NOMO-1 (cell line): ENCODE data around the gene KASH5.
A peak's percentile ranks its signal among the peaks of the same experiment; 100 is the strongest.
"Not testable (repeated sequence)": the region's sequence is repeated elsewhere in the genome, so short reads cannot be mapped to it uniquely, and the experiment has no call there.

ENCODE experiments used
- DNase-seq, 2 experiments: peaks; one replicate each; lab custom pipeline; 2025; ENCODE audit not compliant: unreplicated experiment in 2 of 2; lab: John Stamatoyannopoulos, UW

Gene KASH5

DNA sequence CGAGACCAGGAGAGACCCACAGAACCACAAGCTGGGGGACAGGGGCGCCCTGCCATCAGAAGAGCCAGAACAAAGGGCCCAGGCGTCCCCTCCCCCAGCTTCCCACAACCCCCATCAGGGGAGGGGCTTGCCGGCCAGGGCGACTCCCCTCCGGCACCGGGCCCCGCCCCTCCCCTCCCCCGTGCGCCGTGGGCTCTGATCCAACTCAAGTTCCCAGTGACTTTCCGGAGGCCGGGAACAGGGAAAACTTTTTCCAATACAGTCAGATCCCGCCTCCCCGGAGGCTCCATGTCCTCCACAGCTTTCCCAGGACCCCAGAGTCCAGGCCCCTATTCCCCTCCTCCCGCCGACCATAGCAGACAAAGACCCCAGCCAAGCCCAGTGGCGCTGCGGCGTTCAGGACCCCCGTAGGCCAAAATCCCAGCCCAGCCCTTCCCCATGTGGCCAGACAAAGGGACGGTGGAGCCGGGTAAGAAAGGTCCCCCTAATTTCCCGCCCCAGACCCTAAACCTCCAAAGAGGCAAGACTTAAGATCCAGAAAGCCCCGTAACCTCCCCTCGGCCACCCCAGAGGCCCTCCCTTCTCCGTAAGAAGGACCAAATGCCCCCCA is 26.5 kb upstream of the KASH5 start:
- DNase-seq = no peak

DNA sequence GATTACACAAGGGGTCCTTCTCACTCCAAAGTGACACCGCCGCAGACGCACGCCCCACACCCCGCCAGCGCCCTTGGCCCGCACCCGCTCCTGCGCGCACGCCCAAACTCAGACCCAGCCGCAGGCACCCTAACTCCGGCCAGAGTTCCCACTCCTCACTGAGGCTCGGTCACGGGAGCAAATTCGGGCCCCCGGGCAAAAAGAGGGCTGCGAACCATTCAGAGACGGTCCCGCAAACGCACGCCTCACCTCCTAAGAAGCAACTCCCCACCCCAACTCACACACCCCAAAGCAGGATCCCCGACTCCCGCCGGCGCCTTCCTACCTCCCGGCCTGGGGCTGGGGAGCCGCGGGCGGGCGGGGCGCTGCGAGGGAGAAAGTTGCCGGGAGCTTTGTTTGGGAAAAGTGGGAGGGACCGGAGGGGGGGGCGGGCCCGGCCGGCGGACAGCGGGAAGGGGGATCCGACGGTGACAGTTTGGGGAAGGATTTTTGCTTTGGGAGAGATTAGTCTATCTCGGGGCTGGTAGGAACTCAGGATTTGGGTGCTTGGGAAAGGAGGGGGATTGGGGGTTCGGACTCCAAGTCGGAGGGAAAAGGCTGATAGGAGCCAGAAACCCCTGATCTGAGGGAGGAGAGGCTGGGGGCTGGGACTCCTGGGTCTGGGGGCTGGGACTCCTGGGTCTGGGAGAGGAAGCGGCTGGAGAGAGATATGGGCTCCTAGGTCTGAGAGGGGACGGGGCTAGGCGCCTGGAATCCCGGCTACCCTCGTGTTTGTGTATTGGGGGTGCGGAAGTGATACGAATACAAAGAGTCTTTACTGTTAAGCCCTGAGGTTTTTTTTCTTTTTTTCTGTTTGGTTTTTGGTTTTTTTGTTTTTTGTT is 25.8 kb upstream of the KASH5 start, which contains the start of gene TEAD2:
Gene TEAD2, minus strand, starts transcription at position 369 of the 881 bp plus-strand sequence. CDS start 2,341 bp downstream, outside the sequence.
- DNase-seq = no peak

DNA sequence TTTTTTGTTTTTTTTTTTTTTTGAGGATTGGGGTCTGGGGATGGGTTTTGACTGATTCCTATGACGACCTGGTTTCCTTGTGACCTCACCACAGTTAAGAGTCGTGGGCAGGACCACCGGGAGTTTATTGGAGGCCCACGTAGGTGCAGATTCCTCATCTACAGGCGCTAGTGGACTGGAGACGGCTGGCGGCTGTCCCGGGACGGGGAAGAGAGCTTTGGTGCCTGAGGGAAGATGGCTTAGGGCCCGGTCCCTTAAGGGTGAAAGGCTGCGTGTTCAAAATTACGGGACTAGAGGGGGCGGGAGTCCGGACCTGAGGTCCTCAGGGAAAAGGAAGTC is 25.2 kb upstream of the KASH5 start:
- no peak for DNase-seq

DNA sequence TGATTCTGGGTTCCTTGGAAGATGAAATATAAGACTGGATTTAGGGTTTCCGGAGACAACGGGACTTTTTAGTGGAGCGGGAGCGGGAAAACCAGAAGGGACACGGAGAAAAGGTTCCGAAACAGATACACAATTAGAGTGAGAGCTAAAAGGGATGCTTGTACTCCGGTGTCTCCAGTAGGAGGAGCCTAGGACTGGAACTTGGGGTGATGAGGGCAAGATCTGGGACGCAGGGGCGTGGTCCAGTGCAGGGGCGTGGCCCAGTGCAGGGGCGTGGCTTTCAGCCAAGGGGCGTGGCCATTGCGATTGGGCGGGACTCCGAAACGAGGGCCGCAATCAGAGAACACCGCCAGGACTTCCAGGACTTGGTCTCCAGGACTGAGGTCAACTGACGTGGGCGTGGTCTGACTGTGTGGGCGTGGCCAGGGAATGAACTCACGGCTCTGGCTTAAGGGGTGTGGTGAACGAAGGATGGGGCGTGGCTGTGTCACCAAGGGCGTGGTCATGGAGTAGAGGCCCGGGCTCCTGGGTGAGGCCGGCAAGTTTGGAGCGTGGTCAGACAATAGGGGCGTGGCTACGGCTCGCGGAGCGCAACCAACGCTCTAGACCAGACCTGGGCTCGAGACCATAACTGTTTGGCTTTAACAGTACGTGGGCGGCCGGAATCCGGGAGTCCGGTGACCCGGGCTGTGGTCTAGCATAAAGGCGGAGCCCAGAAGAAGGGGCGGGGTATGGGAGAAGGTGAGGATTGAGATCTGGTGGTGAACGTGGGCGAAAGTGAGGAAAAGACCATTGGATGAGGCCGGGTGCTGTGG is 24.6 kb upstream of the KASH5 start, which contains the start of gene DKKL1:
Gene DKKL1, plus strand, starts transcription at position 610 of the 815 bp plus-strand sequence. Its CDS starts 122 bp downstream, at position 732.
- peak; percentile 92 to 93 for DNase-seq

DNA sequence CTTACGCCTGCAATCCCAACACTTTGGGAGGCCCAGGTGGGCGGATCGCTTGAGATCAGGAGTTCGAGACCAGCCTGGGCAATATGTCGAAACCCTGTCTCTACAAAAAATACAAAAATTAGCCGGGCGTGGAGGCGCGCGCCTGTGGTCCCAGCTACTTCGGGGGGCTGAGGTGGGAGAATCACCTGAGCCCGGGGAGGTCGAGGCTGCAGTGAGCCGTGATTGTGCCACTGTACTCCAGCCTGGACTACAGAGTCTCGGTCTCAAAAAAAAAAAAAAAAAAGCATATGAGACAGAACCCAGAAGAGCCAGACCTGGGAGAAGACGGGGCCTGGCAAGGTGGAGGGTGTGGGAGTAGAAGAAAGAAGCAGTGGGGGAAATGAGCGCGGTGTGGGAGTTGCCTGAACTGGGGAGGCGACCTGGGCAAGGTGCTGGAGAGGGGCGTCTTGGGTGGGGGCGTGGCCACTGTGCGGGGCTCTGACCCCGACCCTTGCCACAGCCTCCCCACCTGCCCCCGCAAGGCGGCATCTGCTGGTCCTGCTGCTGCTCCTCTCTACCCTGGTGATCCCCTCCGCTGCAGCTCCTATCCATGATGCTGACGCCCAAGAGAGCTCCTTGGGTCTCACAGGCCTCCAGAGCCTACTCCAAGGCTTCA is 23.8 kb upstream of the KASH5 start:
- no peak for DNase-seq

DNA sequence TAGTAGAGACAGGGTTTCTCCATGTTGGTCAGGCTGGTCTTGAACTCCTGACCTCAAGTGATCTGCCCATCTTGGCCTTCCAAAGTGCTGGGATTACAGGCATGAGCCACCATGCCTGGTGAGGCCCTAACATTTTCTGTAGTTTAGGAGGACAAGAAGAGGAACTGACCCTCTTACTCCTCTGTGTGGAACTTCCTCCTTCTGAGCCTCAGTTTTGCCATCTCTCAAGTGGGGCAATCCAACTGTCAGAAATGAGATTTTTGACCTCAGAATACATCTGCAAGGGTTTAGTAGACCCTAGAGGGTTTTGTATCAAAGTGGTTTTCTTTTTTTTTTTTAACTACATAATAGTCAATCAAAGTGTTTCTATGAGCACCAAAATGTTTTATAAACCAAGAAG is 21.9 kb upstream of the KASH5 start:
- DNase-seq = no peak

DNA sequence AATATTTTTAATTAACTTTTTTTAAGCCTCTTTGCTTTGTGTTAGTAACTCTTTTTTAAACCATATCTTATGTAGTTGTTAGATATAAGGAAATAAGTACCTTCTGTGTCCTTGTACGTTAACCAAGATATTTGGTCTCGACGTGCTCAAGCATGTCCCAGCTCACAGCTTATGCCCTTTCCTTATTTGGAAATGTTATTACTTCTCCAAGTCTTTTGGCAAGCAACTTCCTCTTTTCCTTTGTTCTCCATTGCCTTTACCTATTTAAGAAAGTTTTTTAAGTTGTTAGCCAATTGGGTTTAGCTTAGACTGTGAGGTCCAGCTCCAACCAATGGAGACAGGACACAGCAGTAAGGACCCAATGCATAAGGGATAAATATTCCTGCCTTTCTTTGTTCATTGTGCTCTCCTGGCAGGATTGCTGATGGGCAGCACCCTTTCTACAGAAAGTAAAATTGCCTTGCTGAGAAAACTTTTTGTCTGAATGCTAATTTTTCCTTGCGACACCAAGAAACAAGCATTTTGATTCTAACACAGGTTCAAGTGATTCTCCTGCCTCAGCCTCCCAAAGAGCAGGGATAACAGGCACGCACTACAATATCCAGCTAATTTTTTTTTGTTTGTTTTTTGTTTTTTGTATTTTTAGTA is 19.2 kb upstream of the KASH5 start:
- peak in 1 of 2 experiments; percentile 35 for DNase-seq

DNA sequence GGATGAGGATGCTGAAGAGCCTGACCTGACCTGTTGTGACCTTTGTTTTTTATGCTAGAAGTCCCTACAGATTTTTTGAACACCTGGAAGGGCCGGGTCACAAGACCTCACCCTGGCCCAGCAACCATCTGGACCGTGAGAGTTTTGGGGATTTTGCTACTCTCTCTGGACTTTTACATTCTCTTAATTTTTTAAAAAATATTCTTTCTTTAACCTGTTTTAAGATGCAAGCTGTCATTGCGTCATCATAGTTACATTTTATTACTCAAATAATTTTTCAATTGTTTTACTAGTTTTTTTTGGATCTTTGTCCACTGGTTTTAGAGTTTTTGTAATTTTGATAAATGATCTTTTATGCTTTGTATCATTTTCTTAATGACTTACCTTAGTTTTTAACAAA is 16.9 kb upstream of the KASH5 start:
- DNase-seq = no peak

DNA sequence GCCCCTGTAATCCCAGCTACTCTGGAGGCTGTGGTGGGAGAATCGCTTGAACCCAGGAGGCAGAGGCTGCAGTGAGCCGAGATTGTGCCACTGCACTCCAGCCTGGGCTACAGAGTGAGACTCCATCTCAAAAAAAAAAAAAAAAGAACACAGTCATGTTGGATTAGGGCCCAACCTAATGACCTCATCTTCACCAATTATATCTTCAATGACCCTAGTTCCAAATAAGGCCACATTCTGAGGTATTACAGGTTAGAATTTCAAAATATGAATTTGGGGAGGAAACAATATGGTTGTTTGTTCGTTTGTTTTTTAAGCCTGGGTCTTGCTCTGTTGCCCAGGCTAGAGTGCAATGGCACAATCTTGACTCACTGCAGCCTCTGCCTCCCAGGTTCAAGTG is 14.9 kb upstream of the KASH5 start:
- DNase-seq = not testable (repeated sequence)

DNA sequence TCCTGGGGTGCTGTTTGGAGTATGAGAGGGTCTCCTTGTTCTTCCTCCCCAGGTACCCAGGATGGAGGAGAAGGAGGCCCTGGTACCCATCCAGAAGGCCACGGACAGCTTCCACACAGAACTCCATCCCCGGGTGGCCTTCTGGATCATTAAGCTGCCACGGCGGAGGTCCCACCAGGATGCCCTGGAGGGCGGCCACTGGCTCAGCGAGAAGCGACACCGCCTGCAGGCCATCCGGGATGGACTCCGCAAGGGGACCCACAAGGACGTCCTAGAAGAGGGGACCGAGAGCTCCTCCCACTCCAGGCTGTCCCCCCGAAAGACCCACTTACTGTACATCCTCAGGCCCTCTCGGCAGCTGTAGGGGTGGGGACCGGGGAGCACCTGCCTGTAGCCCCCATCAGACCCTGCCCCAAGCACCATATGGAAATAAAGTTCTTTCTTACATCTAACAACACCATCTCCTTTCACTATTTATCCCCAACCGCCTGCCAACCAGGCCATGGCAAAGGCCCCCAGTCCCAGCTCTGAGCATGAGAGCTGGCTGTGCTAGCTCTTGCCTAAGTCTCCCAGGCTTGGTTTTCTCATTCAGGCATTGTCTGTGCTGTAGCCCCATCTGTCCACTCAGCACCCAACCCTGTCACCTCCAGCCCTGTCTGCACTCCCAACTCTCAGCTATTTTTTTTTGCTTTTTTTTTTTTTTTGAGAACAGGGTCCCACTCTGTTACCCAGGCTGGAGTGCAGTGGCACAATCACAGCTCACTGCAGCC is 13.2 kb upstream of the KASH5 start:
- DNase-seq = no peak

DNA sequence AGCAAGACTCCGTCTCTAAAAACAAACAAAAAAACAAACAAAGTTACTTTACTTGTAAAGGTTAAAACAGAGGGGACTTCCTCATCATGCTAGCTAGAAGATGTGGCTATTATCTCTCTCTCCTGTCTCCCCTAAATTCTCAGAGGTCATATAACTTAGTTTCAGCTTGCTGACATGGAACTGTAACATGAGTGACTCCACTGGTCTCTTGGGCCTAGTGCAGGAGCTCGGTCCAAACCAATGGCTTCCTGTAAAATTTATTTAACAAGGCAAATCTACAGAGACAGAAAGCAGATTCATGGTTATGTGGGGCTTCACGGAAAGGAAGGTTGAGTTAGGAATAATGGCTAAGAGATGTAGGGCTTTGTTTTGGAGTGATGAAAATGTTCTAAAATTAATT is 9.5 kb upstream of the KASH5 start:
- no peak for DNase-seq

DNA sequence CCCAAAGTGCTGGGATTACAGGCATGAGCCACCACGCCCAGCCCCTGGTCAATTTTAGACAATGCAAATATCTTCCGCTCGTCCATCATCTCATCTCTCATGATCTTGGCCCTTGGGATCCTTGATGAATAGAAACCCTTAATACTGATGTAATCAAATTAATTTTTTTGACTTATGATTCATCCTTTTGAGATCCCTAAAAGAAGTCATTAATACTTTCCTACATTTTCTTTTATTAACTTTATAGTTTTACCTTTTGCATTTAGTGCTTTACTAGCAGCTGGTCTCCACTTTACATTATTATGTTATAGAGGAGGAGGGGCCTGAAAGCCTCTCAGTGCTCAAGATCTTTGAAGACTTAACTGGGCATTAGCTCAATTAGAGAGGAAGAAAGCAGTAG is 7.7 kb upstream of the KASH5 start:
- DNase-seq = no peak

DNA sequence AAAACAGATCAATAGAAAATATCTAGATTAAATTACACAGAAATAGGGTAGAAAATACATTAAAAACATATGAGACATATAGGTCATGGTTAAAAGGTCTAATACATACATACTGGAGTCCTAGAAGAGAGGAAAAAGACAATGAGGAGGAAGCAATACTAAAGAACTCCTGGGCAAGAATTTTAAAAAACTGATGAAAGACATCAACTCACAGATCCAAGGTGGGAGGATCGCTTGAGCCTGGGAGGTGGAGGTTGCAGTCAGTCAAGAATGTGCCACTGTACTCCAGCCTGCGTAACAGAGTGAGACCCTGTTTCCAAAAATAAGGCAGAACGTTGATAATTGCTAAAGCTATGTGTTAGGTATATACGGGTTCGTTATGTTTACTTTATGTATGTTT is 5.4 kb upstream of the KASH5 start:
- no peak for DNase-seq

DNA sequence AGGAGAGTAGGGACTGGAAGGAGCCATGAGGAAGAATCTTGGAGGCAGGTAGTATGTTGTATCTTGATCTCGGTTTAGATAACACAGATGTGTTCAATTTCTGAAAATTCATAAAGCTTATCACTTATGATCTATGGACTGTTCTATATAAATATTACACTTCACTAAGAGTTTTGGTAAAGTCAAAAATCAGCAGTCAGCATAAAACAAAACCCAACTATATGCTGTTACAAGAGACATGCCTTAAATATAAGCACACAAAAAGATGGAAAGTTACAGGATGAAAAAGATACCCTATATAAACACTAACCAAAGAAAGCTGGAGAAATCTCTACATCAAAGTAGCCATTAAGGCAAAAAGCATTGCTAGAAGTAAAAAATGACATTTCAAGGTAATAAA is 4.5 kb upstream of the KASH5 start:
- no peak for DNase-seq

DNA sequence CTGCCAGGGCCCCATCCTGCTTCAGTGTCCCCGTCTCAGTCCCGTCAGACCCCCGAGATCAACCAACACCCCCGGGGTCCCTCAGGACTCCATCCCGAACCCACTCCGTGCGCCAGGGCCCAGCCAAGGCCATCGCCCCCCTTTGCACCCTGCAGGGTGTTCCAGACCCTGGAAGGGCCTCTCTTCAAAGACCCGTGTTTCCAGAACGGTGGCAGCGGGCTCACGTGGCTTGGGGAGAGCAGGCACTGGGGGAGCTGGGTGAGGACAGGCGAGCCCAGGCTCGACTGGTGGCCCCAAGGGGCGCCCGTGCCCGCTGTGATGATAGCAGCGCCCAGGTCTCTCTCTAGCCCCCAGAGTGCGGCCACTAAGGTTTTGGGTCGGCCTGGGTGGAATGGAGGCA is 1.4 kb downstream of the KASH5 start:
- DNase-seq = no peak

DNA sequence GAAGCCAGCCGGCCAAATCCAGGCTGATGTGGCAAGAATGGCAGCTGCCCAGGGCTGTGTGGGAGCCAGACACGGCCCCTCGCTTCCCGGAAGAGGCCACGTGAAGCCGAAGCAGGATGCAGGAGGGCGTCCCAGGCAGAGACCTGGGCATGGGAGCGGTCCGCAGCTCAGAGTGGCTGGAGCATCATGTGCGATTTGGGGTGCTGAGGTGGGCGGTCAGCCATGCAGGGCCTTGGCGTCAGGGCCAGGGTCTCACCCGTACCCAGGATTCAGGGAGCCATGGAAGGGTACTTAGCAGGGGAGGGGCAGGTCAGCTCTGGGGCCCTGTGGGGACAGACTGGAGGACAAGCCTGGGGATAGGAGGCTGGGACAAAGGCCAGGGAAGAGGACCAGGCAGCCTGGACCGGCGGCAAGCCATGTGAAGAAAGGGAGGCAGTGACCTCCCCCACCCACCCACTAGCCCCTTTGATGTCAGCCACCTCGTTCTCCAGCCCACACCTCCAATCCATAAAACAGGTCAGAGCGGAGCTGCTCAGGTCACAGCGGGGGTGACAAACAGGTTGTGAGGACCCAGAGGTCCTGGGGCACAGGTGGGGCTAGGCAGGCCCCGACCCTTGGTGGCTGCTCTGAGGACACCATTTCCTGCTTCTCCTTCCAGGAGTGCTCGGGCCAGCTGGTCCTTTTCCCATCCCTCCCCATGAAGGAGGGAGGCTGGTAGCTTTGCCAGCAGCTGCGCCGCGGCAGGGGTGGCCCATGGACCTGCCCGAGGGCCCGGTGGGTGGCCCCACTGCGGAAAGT is 2.3 kb downstream of the KASH5 start:
- no peak for DNase-seq

DNA sequence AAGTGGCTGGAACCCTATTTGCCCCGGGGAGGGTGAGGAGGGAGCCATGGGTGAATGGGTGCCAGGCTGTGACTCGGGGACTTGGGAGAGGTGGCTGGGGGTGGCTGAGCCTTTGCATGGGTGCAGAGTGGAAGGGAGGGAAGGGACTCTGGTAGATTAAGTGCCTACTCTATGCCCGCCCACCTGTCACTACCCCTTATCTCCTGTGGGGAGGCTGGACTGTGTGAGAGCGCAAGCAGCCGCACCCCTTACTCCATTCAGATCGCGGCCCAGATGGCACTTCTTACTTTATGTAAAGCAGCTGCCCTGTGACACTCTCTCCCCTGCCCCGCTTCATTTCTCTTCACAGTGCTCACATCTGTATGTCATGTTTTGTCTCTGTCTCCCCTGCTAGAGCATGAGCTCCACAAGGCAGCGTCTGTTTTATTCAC is 2.9 kb downstream of the KASH5 start:
- DNase-seq = no peak

DNA sequence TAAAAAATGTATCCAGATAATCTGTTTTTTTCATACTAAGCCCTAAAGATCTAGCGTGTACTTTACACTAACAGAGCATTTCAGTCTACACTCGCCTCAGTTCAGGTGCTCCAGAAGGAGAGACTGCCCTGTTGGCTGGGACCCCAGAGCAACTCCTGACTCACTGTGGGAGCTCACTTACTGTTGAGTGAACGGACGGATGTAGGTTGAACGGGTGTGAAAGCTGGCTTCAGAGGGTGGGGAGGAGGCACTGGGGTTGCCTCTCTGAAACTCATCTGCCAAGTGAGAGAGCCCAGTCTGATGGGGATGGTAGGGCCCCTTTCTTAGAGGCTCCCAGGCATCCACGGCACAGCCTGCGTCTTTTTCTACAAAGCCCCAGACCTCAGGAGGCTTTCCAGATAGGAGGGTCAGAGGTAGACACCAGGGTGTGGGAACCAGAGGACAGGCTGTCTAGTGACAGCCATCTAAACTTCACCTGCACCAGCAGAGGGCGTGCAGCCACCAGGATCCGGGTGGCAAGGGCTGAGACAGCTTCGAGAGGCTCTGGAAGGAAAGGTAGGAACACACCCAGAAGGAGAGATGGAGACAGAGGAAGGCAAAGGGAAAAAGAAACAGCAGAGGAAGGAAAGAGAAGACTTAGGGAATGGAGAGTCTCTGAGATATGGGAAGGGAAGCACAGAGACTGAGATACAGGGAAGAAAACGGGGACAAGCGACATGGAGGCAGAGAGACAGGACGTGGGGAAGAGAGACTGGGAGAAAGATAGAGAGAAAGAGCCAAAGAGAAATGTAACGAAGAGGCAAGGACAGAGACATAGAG is 3.7 kb downstream of the KASH5 start:
- DNase-seq = peak; percentile 37 to 61
